Islet precursor cell (in vitro differentiated cells): ENCODE data around the gene CHID1.

Experiments used
- DNase-seq: peaks from one replicate; pipeline ENCODE4 v3.0.0-alpha.2; 2018

Gene CHID1

DNA sequence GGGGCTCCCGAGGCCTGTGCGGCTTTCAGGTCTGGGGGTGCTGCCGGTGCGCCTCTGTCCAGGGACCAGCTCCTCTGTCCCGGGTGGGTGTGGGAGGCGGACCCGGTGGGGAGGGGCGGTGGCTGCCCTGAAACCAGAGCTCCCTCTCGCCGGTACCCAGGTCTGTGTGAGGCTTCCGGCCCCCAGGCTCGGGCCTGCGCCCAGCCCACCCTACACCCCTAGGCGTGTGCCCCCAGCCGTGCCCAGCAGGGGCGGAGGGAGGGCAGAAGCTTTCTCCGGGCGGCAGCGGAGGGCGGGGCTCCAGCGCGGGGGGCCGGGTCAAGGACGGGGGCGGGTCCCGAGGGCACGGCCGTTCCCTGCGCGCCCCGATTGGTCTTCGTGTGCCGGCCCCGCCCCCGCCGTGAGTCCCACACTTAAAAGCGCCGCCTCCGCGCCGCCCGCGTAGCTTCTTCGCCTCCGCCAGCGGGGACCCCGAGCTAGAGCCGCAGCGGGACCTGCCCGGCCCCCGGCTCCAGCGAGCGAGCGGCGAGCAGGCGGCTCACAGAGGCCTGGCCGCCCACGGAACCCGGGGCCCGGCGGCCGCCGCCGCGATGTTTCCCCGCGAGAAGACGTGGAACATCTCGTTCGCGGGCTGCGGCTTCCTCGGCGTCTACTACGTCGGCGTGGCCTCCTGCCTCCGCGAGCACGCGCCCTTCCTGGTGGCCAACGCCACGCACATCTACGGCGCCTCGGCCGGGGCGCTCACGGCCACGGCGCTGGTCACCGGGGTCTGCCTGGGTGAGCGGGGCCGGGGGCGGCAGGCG is 91.3 kb downstream of the CHID1 start:
- peak; percentile 93 for DNase-seq

- no peak for DNase-seq
Measured at GRCh38 chr11:818396-819128, 92.0 kb downstream of the CHID1 start, which contains the start of gene PNPLA2. Gene PNPLA2 (plus strand): TSS chr11:818914. CDS start chr11:819719, 805 bp downstream.
